CD4-positive, alpha-beta T cell (primary cell): ENCODE results near the gene AP2A1. TPM values are rescaled to one million over a fixed set of nuclear protein-coding genes. Genes with fewer than 3 reads are reported as not detected.

Experiments used
- ATAC-seq: fragments of 200-7000 bp; cut with Tn5 transposase; one replicate; pipeline ENCODE4 v1.10.0; 2022; ENCODE audit warnings: mild to moderate bottlenecking; ENCODE audit not compliant: poor library complexity
- CTCF ChIA-PET: fragments of 350-600 bp; sonication (Branson Sonifier 250); formaldehyde crosslinking; loops from one replicate; lab custom pipeline; 2021; ENCODE audit warnings: antibody characterized with exemption, inconsistent platforms; lab: Charles Lee
- POLR2A ChIA-PET: fragments of 350-600 bp; sonication (Branson Sonifier 250); formaldehyde crosslinking; loops from one replicate; lab custom pipeline; 2021; ENCODE audit warnings: antibody characterized with exemption, inconsistent platforms; lab: Charles Lee
- DNase-seq, 14 experiments: peaks; one replicate each; pipeline ENCODE4 v3.0.0-alpha.2; 2013 to 2020; ENCODE audit warnings: mixed read lengths in 2 of 14
- H3K27ac ChIP-seq, 2 donors: one replicate each; pipeline versions ENCODE4 v1.5.1 to v1.7.0; 2013; ENCODE audit warnings: low read length in 2 of 2, low read depth in 1 of 2, mild to moderate bottlenecking in 1 of 2
- H3K27me3 ChIP-seq, 2 experiments: 1 replicate in 1 of 2; 2 replicates in 1 of 2; pipeline versions ENCODE4 v1.6.1 to v1.7.0; 2013; ENCODE audit warnings: low read length in 2 of 2, control low read depth in 1 of 2, mild to moderate bottlenecking in 1 of 2, moderate library complexity in 1 of 2; ENCODE audit not compliant: insufficient read depth in 2 of 2, control insufficient read depth in 1 of 2
- H3K36me3 ChIP-seq: one replicate; pipeline ENCODE4 v1.6.1; 2013; ENCODE audit warnings: low read length, control low read depth; ENCODE audit not compliant: insufficient read depth
- H3K4me1 ChIP-seq: one replicate; pipeline ENCODE4 v1.6.1; 2013; ENCODE audit warnings: low read length, control low read depth; ENCODE audit not compliant: insufficient read depth
- H3K4me3 ChIP-seq: one replicate; pipeline ENCODE4 v1.5.1; 2013; ENCODE audit warnings: mild to moderate bottlenecking, low read length, moderate library complexity
- H3K9me3 ChIP-seq, 2 experiments: 1 replicate in 1 of 2; 2 replicates in 1 of 2; pipeline versions ENCODE4 v1.6.1 to v1.7.0; 2013; ENCODE audit warnings: low read length in 2 of 2, mild to moderate bottlenecking in 2 of 2, control low read depth in 1 of 2, moderate library complexity in 1 of 2; ENCODE audit not compliant: control insufficient read depth in 1 of 2, insufficient read depth in 1 of 2
- H3K27ac Mint-ChIP-seq: one replicate; pipeline ENCODE4 v1.8.0; 2020; ENCODE audit warnings: mixed read lengths
- H3K27me3 Mint-ChIP-seq: one replicate; pipeline ENCODE4 v1.8.0; 2021; ENCODE audit warnings: mixed read lengths
- H3K36me3 Mint-ChIP-seq: one replicate; pipeline ENCODE4 v1.8.0; 2021; ENCODE audit warnings: low read depth, mixed read lengths
- H3K4me1 Mint-ChIP-seq: one replicate; pipeline ENCODE4 v1.8.0; 2021; ENCODE audit warnings: low read depth, mixed read lengths
- H3K4me3 Mint-ChIP-seq: one replicate; pipeline ENCODE4 v1.8.0; 2020; ENCODE audit warnings: mild to moderate bottlenecking, mixed read lengths
- H3K9me3 Mint-ChIP-seq: one replicate; pipeline ENCODE4 v1.8.0; 2020; ENCODE audit warnings: mixed read lengths
- CTCF ChIP-seq: fragments of 200-600 bp; IDR thresholded peaks from one replicate; pipeline ENCODE4 v1.8.0; 2022; ENCODE audit warnings: antibody characterized with exemption, mild to moderate bottlenecking
- intact Hi-C, 2 experiments: fragments of 100-400 bp; cut with DNase I in 1 of 2; cut with micrococcal nuclease in 1 of 2; formaldehyde crosslinking; loops; one replicate each; pipeline versions ENCODE4 v1.15.1 to v1.9.0; 2023 to 2025; cut with DNase I, micrococcal nuclease
- total RNA-seq, 174 experiments: library from RNA in 2 of 174; stranded (reverse) in 2 of 174; gene quantifications; one replicate each; pipeline ENCODE4 v1.2.3 and lab custom pipeline; 2021 to 2026

The AP2A1 gene
- total RNA-seq, 2 experiments from 2014 or later: 28.2 to 28.9 TPM

- POLR2A ChIA-PET: interaction anchor here (1.1 to 4.4 kb wide), 14 partner anchors 18 to 526 kb away, joined by 3 to 75 read pairs (median 10); partner anchors contain the start of genes AKT1S1, AP2A1, ATF5 and FUZ
- TF ChIP-seq CTCF: no peak
- Histone ChIP-seq H3K27me3 (no peaks in the 10 kb centered on the region), H3K27ac (no peak overlapping the region), H3K4me3 (no peak overlapping the region), H3K9me3 (no peaks in the 10 kb centered on the region), H3K36me3 (no peaks in the 10 kb centered on the region), H3K4me1 (peaks cover 54% of the 10 kb centered on the region)
- Mint-ChIP-seq H3K4me1 (peaks cover 35% of the 10 kb centered on the region), H3K36me3 (peaks cover 17% of the 10 kb centered on the region), H3K27me3 (no peaks in the 10 kb centered on the region), H3K9me3 (no peaks in the 10 kb centered on the region), H3K4me3 (peak overlapping the region; percentile 98), H3K27ac (peak overlapping the region; percentile 94)
- CTCF ChIA-PET: interaction anchor here (1.3 to 1.9 kb wide), 2 partner anchors 20 to 37 kb away, joined by 4 to 5 read pairs; partner anchors contain the start of gene FUZ
- intact Hi-C loops: loop anchor here (1.0 to 5.0 kb wide), 3 partner anchors 19 to 32 kb away; partner anchors contain the start of gene MED25 (in 1 of the 2)
- ATAC-seq (no peak), DNase-seq (no peak)
Observed at GRCh38 chr19:49849433-49850220, 82.8 kb downstream of the AP2A1 start.

GRCh38 chr19:49850221-49850486 lies 83.4 kb downstream of the AP2A1 start:
- Histone ChIP-seq H3K4me3 (peak overlapping the region; percentile 84), H3K36me3 (peaks cover 2% of the 10 kb centered on the region), H3K27me3 (no peaks in the 10 kb centered on the region), H3K4me1 (peaks cover 54% of the 10 kb centered on the region), H3K27ac (peak overlapping the region in 1 of 2 donors; percentile 94), H3K9me3 (peaks cover 0 to 3% of the 10 kb centered on the region in 2 experiments)
- Mint-ChIP-seq H3K27me3 (no peaks in the 10 kb centered on the region), H3K9me3 (no peaks in the 10 kb centered on the region), H3K36me3 (peaks cover 17% of the 10 kb centered on the region), H3K4me3 (peak overlapping the region; percentile 98), H3K4me1 (peaks cover 35% of the 10 kb centered on the region), H3K27ac (peak overlapping the region; percentile 94)
- intact Hi-C loops: loop anchor here (1.0 to 5.0 kb wide), 3 partner anchors 19 to 33 kb away; partner anchors contain the start of gene MED25 (in 1 of the 2)
- TF ChIP-seq CTCF: no peak
- ATAC-seq: no peak
- ChIA-PET CTCF (interaction anchor here (0.9 to 1.9 kb wide), 3 partner anchors 19 to 42 kb away, joined by 3 to 5 read pairs (median 4); partner anchors contain the start of gene FUZ), POLR2A (interaction anchor here (1.0 to 4.4 kb wide), 17 partner anchors 18 to 526 kb away, joined by 3 to 75 read pairs (median 5); partner anchors contain the start of genes AKT1S1, AP2A1, ATF5 and FUZ)
- DNase-seq: peak in 1 of 14 experiments; percentile 39

GRCh38 chr19:49850487-49851342 lies 83.9 kb downstream of the AP2A1 start, which contains the start of gene PTOV1:
PTOV1 (plus strand) TSS chr19:49851159.
- peaks cover 35% of the 10 kb centered on the region for H3K4me1 Mint-ChIP-seq
- Histone ChIP-seq H3K9me3 (peaks cover 0 to 3% of the 10 kb centered on the region in 2 experiments), H3K4me1 (peaks cover 54% of the 10 kb centered on the region), H3K27me3 (no peaks in the 10 kb centered on the region), H3K27ac (peak within 1 kb of the TSS; percentile 94 to 95), H3K4me3 (peak within 1 kb of the TSS; percentile 84), H3K36me3 (peaks cover 5% of the 10 kb centered on the region)
- no peaks in the 10 kb centered on the region for H3K9me3 Mint-ChIP-seq
- no peaks in the 10 kb centered on the region for H3K27me3 Mint-ChIP-seq
- intact Hi-C loops: loop anchor here (1.0 to 5.0 kb wide), 5 partner anchors 17 to 33 kb away; partner anchors contain the start of genes MED25 (in 1 of the 2) and PNKP (in 1 of the 2)
- no peak for TF ChIP-seq CTCF
- peak within 1 kb of the TSS; percentile 94 for H3K27ac Mint-ChIP-seq
- ATAC-seq (peak; percentile 87), DNase-seq (peak; percentile 77 to 95 (median 84))
- peak within 1 kb of the TSS; percentile 98 for H3K4me3 Mint-ChIP-seq
- ChIA-PET POLR2A (interaction anchor here (0.8 to 4.4 kb wide), 19 partner anchors 10 to 525 kb away, joined by 3 to 75 read pairs (median 5); partner anchors contain the start of genes AKT1S1, AP2A1, ATF5 and FUZ), CTCF (interaction anchor here (0.9 to 1.9 kb wide), 3 partner anchors 19 to 42 kb away, joined by 3 to 5 read pairs (median 4); partner anchors contain the start of gene FUZ)
- peaks cover 23% of the 10 kb centered on the region for H3K36me3 Mint-ChIP-seq
